OCI-LY7 (cell line): ENCODE results near the gene SNF8.

Experiments used
- EZH2phosphoT487 ChIP-seq: fragments of 200-600 bp; sonication (generic); IDR thresholded peaks from 2 replicates; pipeline ENCODE4 v1.6.1; 2018; ENCODE audit warnings: low read depth, borderline replicate concordance, mild to moderate bottlenecking, mixed run types, antibody characterized with exemption, low read length, moderate library complexity, mixed read lengths
- TF ChIP-seq, protein P1 (sequence below): fragments of 200-600 bp; sonication (generic); conservative IDR thresholded peaks from 2 replicates; pipeline ENCODE4 v1.5.1; 2014; ENCODE audit warnings: mild to moderate bottlenecking, antibody characterized with exemption, low read length, moderate library complexity, mixed read lengths

DNA sequence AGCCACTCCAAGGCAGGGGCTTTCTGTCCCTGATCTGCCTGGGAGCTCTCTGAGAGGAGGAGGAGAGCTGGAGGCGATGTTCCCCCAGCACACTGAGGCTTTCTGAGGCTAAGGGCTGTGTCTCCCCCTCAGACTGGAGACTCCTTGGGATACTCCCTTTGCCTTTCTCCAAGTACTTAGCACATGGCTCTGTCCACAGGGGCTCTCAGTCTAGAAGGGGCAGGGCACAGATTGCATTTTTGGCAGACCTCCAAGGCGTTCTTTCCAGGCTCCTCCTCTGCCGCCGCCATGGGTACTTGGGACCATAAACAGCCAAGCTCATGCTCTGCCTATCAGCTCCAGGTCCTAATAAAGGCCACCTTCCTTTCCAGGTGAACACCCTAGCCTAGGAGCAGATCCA lies 25.6 kb upstream of the SNF8 start:
- TF ChIP-seq, protein P1, sequence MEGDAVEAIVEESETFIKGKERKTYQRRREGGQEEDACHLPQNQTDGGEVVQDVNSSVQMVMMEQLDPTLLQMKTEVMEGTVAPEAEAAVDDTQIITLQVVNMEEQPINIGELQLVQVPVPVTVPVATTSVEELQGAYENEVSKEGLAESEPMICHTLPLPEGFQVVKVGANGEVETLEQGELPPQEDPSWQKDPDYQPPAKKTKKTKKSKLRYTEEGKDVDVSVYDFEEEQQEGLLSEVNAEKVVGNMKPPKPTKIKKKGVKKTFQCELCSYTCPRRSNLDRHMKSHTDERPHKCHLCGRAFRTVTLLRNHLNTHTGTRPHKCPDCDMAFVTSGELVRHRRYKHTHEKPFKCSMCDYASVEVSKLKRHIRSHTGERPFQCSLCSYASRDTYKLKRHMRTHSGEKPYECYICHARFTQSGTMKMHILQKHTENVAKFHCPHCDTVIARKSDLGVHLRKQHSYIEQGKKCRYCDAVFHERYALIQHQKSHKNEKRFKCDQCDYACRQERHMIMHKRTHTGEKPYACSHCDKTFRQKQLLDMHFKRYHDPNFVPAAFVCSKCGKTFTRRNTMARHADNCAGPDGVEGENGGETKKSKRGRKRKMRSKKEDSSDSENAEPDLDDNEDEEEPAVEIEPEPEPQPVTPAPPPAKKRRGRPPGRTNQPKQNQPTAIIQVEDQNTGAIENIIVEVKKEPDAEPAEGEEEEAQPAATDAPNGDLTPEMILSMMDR, result no peak
- TF ChIP-seq EZH2phosphoT487, result no peak
